Ammon's horn (tissue), 1 donor: ENCODE measurements around the gene EIF3K.
"Not testable (repeated sequence)": the region's sequence is repeated elsewhere in the genome, so short reads cannot be mapped to it uniquely, and the experiment has no call there.

Experiments
- DNase-seq: peaks from one replicate; pipeline ENCODE4 v3.0.0-alpha.2; 2016; ENCODE audit warnings: low spot score

The EIF3K gene

GRCh38 chr19:38618590-38619360 lies at the start of gene EIF3K:
EIF3K (plus strand) TSS chr19:38619188; CDS start chr19:38619269, 81 bp downstream.
- peak; percentile 100 for DNase-seq

- no peak for DNase-seq
Measured at GRCh38 chr19:38569368-38569983, 49.5 kb upstream of the EIF3K start.

- DNase-seq = no peak
Measured at GRCh38 chr19:38571682-38572081, 47.3 kb upstream of the EIF3K start.

GRCh38 chr19:38577826-38578225 lies 41.2 kb upstream of the EIF3K start:
- no peak for DNase-seq

GRCh38 chr19:38579304-38579703 lies 39.7 kb upstream of the EIF3K start:
- DNase-seq = not testable (repeated sequence)

GRCh38 chr19:38580080-38580479 lies 38.9 kb upstream of the EIF3K start:
- DNase-seq = no peak

- DNase-seq = peak; percentile 14
Measured at GRCh38 chr19:38583219-38583984, 35.6 kb upstream of the EIF3K start.

- no peak for DNase-seq
Measured at GRCh38 chr19:38583985-38584305, 35.0 kb upstream of the EIF3K start.

GRCh38 chr19:38587562-38587961 lies 31.4 kb upstream of the EIF3K start:
- DNase-seq = no peak

- no peak for DNase-seq
Measured at GRCh38 chr19:38588041-38588440, 30.9 kb upstream of the EIF3K start.

- DNase-seq = no peak
Measured at GRCh38 chr19:38592940-38593339, 26.0 kb upstream of the EIF3K start.

GRCh38 chr19:38596057-38596981 lies 22.7 kb upstream of the EIF3K start:
- DNase-seq = no peak

GRCh38 chr19:38597075-38597474 lies 21.9 kb upstream of the EIF3K start:
- no peak for DNase-seq

- DNase-seq = no peak
Measured at GRCh38 chr19:38599722-38600121, 19.3 kb upstream of the EIF3K start.

- DNase-seq = not testable (repeated sequence)
Measured at GRCh38 chr19:38602856-38603255, 16.1 kb upstream of the EIF3K start.

- DNase-seq = no peak
Measured at GRCh38 chr19:38606131-38606530, 12.9 kb upstream of the EIF3K start.

GRCh38 chr19:38614289-38614688 lies 4.7 kb upstream of the EIF3K start:
- no peak for DNase-seq

GRCh38 chr19:38615007-38615581 lies 3.9 kb upstream of the EIF3K start:
- no peak for DNase-seq

- no peak for DNase-seq
Measured at GRCh38 chr19:38616265-38616664, 2.7 kb upstream of the EIF3K start.

GRCh38 chr19:38617283-38617763 lies 1.7 kb upstream of the EIF3K start:
- no peak for DNase-seq
